Loucy (cell line): ENCODE data around the gene PPFIBP2.

Source experiments
- H2AFZ ChIP-seq: fragments of 200-600 bp; sonication (generic); 2 replicates; pipeline ENCODE4 v1.6.0; 2016; ENCODE audit warnings: antibody characterized with exemption, mild to moderate bottlenecking, low read length, moderate library complexity
- H3F3A ChIP-seq: fragments of 200-600 bp; 2 replicates; pipeline ENCODE4 v1.6.0; 2016; ENCODE audit warnings: antibody characterized with exemption, low read depth, mild to moderate bottlenecking
- H3K27me3 ChIP-seq: fragments of 200-600 bp; sonication (generic); 2 replicates; pipeline ENCODE4 v1.6.1; 2014; ENCODE audit warnings: low read length, mild to moderate bottlenecking; ENCODE audit not compliant: insufficient read depth, poor library complexity, severe bottlenecking
- H3K36me3 ChIP-seq: fragments of 200-600 bp; sonication (generic); 2 replicates; pipeline ENCODE4 v1.6.1; 2016; ENCODE audit warnings: low read length; ENCODE audit not compliant: insufficient read depth
- H3K4me1 ChIP-seq: fragments of 200-600 bp; sonication (generic); 2 replicates; pipeline ENCODE4 v1.5.1; 2014; ENCODE audit warnings: low read length, mild to moderate bottlenecking; ENCODE audit not compliant: insufficient read depth, poor library complexity, severe bottlenecking
- H3K4me2 ChIP-seq: fragments of 200-600 bp; sonication (generic); 2 replicates; pipeline ENCODE4 v1.6.0; 2014; ENCODE audit warnings: antibody characterized with exemption, low read length, low read depth, mild to moderate bottlenecking; ENCODE audit not compliant: poor library complexity, severe bottlenecking
- H3K4me3 ChIP-seq: fragments of 200-600 bp; sonication (generic); 2 replicates; pipeline ENCODE4 v1.5.1; 2014; ENCODE audit warnings: low read length, mild to moderate bottlenecking, mixed read lengths; ENCODE audit not compliant: poor library complexity, severe bottlenecking
- H3K79me2 ChIP-seq: fragments of 200-600 bp; sonication (generic); 2 replicates; pipeline ENCODE4 v1.6.1; 2014; ENCODE audit warnings: low read length; ENCODE audit not compliant: insufficient read depth
- H3K9ac ChIP-seq: fragments of 200-600 bp; sonication (generic); 2 replicates; pipeline ENCODE4 v1.6.0; 2014; ENCODE audit warnings: mild to moderate bottlenecking, low read depth, low read length, moderate library complexity; ENCODE audit not compliant: poor library complexity, severe bottlenecking
- H3K9me2 ChIP-seq: fragments of 200-600 bp; sonication (generic); replicated peaks from 2 replicates; pipeline ENCODE4 v1.6.1; 2016; ENCODE audit warnings: low read depth, low read length, mixed read lengths
- H3K9me3 ChIP-seq: fragments of 200-600 bp; sonication (generic); 2 replicates; pipeline ENCODE4 v1.6.1; 2014; ENCODE audit warnings: mild to moderate bottlenecking, antibody characterized with exemption, low read length, low read depth; ENCODE audit not compliant: insufficient read depth
- H4K20me1 ChIP-seq: fragments of 200-600 bp; sonication (generic); 2 replicates; pipeline ENCODE4 v1.6.0; 2014; ENCODE audit warnings: antibody characterized with exemption, low read length, mild to moderate bottlenecking; ENCODE audit not compliant: insufficient read depth, poor library complexity, severe bottlenecking
- EZH2phosphoT487 ChIP-seq: fragments of 200-600 bp; IDR thresholded peaks from 2 replicates; pipeline ENCODE4 v1.6.1; 2018; ENCODE audit warnings: antibody characterized with exemption, mild to moderate bottlenecking, moderate library complexity, borderline replicate concordance
- TF ChIP-seq, protein P1 (sequence below): fragments of 200-600 bp; sonication (generic); conservative IDR thresholded peaks from 2 replicates; pipeline ENCODE4 v1.5.1; 2014; ENCODE audit warnings: mild to moderate bottlenecking, antibody characterized with exemption, low read length

The PPFIBP2 gene

GRCh38 chr11:7668464-7668863 lies 154.7 kb downstream of the PPFIBP2 start:
- H3K27me3 ChIP-seq: no peaks in the 10 kb centered on the region
- H3K4me1 ChIP-seq: no peaks in the 10 kb centered on the region
- H3F3A ChIP-seq: no peaks in the 10 kb centered on the region
- no peak overlapping the region for H2AFZ ChIP-seq
- H3K4me3 ChIP-seq: no peak overlapping the region
- no peaks in the 10 kb centered on the region for H3K36me3 ChIP-seq
- H3K4me2 ChIP-seq: no peak overlapping the region
- no peaks in the 10 kb centered on the region for H3K9me3 ChIP-seq
- no peak for TF ChIP-seq EZH2phosphoT487
- TF ChIP-seq, protein P1, sequence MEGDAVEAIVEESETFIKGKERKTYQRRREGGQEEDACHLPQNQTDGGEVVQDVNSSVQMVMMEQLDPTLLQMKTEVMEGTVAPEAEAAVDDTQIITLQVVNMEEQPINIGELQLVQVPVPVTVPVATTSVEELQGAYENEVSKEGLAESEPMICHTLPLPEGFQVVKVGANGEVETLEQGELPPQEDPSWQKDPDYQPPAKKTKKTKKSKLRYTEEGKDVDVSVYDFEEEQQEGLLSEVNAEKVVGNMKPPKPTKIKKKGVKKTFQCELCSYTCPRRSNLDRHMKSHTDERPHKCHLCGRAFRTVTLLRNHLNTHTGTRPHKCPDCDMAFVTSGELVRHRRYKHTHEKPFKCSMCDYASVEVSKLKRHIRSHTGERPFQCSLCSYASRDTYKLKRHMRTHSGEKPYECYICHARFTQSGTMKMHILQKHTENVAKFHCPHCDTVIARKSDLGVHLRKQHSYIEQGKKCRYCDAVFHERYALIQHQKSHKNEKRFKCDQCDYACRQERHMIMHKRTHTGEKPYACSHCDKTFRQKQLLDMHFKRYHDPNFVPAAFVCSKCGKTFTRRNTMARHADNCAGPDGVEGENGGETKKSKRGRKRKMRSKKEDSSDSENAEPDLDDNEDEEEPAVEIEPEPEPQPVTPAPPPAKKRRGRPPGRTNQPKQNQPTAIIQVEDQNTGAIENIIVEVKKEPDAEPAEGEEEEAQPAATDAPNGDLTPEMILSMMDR: no peak
- no peaks in the 10 kb centered on the region for H3K9me2 ChIP-seq
- H3K9ac ChIP-seq: no peak overlapping the region
- H3K79me2 ChIP-seq: no peaks in the 10 kb centered on the region
- H4K20me1 ChIP-seq: no peaks in the 10 kb centered on the region

DNA sequence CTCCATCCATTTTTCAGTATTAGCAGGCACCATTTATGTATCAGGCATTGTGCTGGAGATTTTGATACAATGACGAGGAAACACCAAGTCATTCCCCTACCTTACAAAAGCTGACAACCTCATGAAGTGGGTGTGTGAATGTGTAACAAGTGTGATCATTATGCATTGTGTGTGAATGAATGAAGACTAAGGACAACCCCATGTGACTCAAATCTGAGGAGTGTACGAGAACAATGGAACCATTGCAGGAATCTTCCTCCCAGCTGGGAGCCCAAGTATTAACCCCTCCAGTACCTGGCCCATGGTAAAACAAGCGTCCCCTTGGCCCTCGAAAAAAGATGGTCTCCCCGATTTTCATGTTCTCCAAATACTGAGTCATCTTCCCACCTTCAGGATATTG lies 155.1 kb downstream of the PPFIBP2 start:
- Histone ChIP-seq H3K9me3 (no peaks in the 10 kb centered on the region), H3F3A (no peaks in the 10 kb centered on the region), H3K79me2 (no peaks in the 10 kb centered on the region), H3K27me3 (no peaks in the 10 kb centered on the region), H3K4me1 (no peaks in the 10 kb centered on the region), H2AFZ (no peak overlapping the region), H3K4me3 (no peak overlapping the region), H3K4me2 (no peak overlapping the region), H4K20me1 (no peaks in the 10 kb centered on the region), H3K9ac (no peak overlapping the region), H3K9me2 (no peaks in the 10 kb centered on the region), H3K36me3 (no peaks in the 10 kb centered on the region)
- TF ChIP-seq, protein P1: no peak
- TF ChIP-seq EZH2phosphoT487: no peak

DNA sequence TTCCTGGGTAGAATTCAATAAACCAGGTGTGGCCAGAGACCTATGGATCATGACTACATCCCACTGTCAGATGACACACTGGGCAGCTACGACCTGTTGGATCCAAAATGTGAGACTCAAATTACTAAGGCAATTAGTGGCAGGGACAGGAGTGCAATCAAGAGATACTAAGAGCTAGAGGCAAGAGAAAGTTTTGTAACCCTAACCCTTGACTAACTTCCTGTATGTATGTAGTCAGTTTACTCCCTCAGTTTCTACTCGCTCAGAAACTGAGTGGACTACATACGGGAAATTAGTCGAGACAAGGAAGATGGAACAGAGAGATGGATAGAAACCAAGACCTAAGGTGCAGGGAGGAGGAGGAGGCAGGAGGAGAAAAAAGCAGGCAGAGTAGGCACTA lies 156.8 kb downstream of the PPFIBP2 start:
- Histone ChIP-seq H3K36me3 (no peaks in the 10 kb centered on the region), H3F3A (no peaks in the 10 kb centered on the region), H3K9ac (no peak overlapping the region), H3K79me2 (no peaks in the 10 kb centered on the region), H4K20me1 (no peaks in the 10 kb centered on the region), H3K4me3 (no peak overlapping the region), H3K4me1 (no peaks in the 10 kb centered on the region), H3K27me3 (no peaks in the 10 kb centered on the region), H3K9me3 (no peaks in the 10 kb centered on the region), H3K9me2 (no peaks in the 10 kb centered on the region), H3K4me2 (no peak overlapping the region), H2AFZ (no peak overlapping the region)
- TF ChIP-seq, protein P1: no peak
- no peak for TF ChIP-seq EZH2phosphoT487
